Cerebellar nuclear complex (tissue), 1 donor: ENCODE data around the gene ST6GALNAC3.

Source experiments
- DNase-seq, 2 experiments: peaks; one replicate each; lab custom pipeline; 2025; lab: John Stamatoyannopoulos, UW

The ST6GALNAC3 gene

GRCh38 chr1:76252431-76252830, 177.9 kb downstream of the ST6GALNAC3 start:
- no peak for DNase-seq

GRCh38 chr1:76254104-76255030, 179.8 kb downstream of the ST6GALNAC3 start:
- no peak for DNase-seq

GRCh38 chr1:76256289-76257223, 182.0 kb downstream of the ST6GALNAC3 start:
- no peak for DNase-seq

GRCh38 chr1:76257823-76258222, 183.3 kb downstream of the ST6GALNAC3 start:
- no peak for DNase-seq

- DNase-seq = no peak
Observed at GRCh38 chr1:76259270-76259669, 184.7 kb downstream of the ST6GALNAC3 start.

GRCh38 chr1:76260279-76260678, 185.7 kb downstream of the ST6GALNAC3 start:
- DNase-seq = no peak

- no peak for DNase-seq
Observed at GRCh38 chr1:76262601-76263000, 188.1 kb downstream of the ST6GALNAC3 start.

GRCh38 chr1:76264642-76265041, 190.1 kb downstream of the ST6GALNAC3 start:
- no peak for DNase-seq

- no peak for DNase-seq
Observed at GRCh38 chr1:76266762-76267161, 192.2 kb downstream of the ST6GALNAC3 start.

GRCh38 chr1:76267631-76268030, 193.1 kb downstream of the ST6GALNAC3 start:
- no peak for DNase-seq

- DNase-seq = no peak
Observed at GRCh38 chr1:76268341-76268740, 193.8 kb downstream of the ST6GALNAC3 start.

- DNase-seq = no peak
Observed at GRCh38 chr1:76269155-76269554, 194.6 kb downstream of the ST6GALNAC3 start.

- no peak for DNase-seq
Observed at GRCh38 chr1:76274302-76274701, 199.8 kb downstream of the ST6GALNAC3 start.

GRCh38 chr1:76274718-76275117, 200.2 kb downstream of the ST6GALNAC3 start:
- no peak for DNase-seq

GRCh38 chr1:76278711-76279100, 204.2 kb downstream of the ST6GALNAC3 start:
- no peak for DNase-seq

- DNase-seq = no peak
Observed at GRCh38 chr1:76279101-76279748, 204.7 kb downstream of the ST6GALNAC3 start.

- no peak for DNase-seq
Observed at GRCh38 chr1:76281306-76281705, 206.8 kb downstream of the ST6GALNAC3 start.

GRCh38 chr1:76284842-76285241, 210.3 kb downstream of the ST6GALNAC3 start:
- DNase-seq = no peak

- DNase-seq = no peak
Observed at GRCh38 chr1:76285578-76286135, 211.1 kb downstream of the ST6GALNAC3 start.

- DNase-seq = no peak
Observed at GRCh38 chr1:76287917-76288316, 213.4 kb downstream of the ST6GALNAC3 start.

- DNase-seq = no peak
Observed at GRCh38 chr1:76288758-76289483, 214.4 kb downstream of the ST6GALNAC3 start.
